Tibial artery (tissue), 4 donors: Measurements from ENCODE around the gene MPO.

Source experiments
- DNase-seq, 2 donors: peaks; one replicate each; pipeline ENCODE4 v3.0.0-alpha.2; 2019
- H3K27ac ChIP-seq, 2 donors: fragments of 200-600 bp; sonication (generic) in 1 of 2; 1 replicate in 1 of 2; 2 replicates in 1 of 2; pipeline ENCODE4 v1.5.1; 2018 to 2019; ENCODE audit warnings: mild to moderate bottlenecking in 1 of 2
- H3K27me3 ChIP-seq, 2 donors: fragments of 200-600 bp; sonication (generic) in 1 of 2; one replicate each; pipeline versions ENCODE4 v1.5.1 to v1.6.0; 2016 to 2019
- H3K36me3 ChIP-seq, 3 donors: fragments of 200-600 bp; sonication (generic) in 2 of 3; one replicate each; pipeline ENCODE4 v1.5.1; 2016 to 2019; ENCODE audit warnings: mild to moderate bottlenecking in 2 of 3
- H3K4me1 ChIP-seq, 4 donors: fragments of 200-600 bp; sonication (generic) in 2 of 4; 1 replicate in 3 of 4; 2 replicates in 1 of 4; pipeline ENCODE4 v1.5.1; 2016 to 2019
- H3K4me3 ChIP-seq, 2 donors: fragments of 200-600 bp; sonication (generic) in 1 of 2; 1 replicate in 1 of 2; 2 replicates in 1 of 2; pipeline ENCODE4 v1.5.1; 2018 to 2019; ENCODE audit warnings: mild to moderate bottlenecking in 2 of 2
- H3K9me3 ChIP-seq, 3 donors: fragments of 200-600 bp; sonication (generic) in 1 of 3; one replicate each; pipeline ENCODE4 v1.5.1; 2016 to 2019
- intact Hi-C: fragments of 100-400 bp; cut with DNase I; formaldehyde crosslinking; loops from one replicate; pipeline ENCODE4 v1.15.0; 2023; ENCODE audit warnings: low total_unique reads
- TF ChIP-seq, protein P1 (sequence below), 2 experiments: fragments of 200-600 bp in 1 of 2; fragments of 450-650 bp in 1 of 2; IDR thresholded peaks; one replicate each; pipeline ENCODE4 v1.5.1; 2017 to 2019; ENCODE audit warnings: antibody characterized with exemption in 2 of 2, mild to moderate bottlenecking in 1 of 2, moderate library complexity in 1 of 2

MPO gene

GRCh38 chr17:58285422-58285810 is 4.7 kb upstream of the MPO start:
- Histone ChIP-seq H3K4me1 (no peaks in the 10 kb centered on the region), H3K27me3 (peaks cover 0 to 19% of the 10 kb centered on the region in 2 donors), H3K9me3 (no peaks in the 10 kb centered on the region), H3K36me3 (no peaks in the 10 kb centered on the region), H3K27ac (no peak overlapping the region), H3K4me3 (no peak overlapping the region)
- DNase-seq, result peak in 1 of 2 donors; percentile 5
- TF ChIP-seq, protein P1, sequence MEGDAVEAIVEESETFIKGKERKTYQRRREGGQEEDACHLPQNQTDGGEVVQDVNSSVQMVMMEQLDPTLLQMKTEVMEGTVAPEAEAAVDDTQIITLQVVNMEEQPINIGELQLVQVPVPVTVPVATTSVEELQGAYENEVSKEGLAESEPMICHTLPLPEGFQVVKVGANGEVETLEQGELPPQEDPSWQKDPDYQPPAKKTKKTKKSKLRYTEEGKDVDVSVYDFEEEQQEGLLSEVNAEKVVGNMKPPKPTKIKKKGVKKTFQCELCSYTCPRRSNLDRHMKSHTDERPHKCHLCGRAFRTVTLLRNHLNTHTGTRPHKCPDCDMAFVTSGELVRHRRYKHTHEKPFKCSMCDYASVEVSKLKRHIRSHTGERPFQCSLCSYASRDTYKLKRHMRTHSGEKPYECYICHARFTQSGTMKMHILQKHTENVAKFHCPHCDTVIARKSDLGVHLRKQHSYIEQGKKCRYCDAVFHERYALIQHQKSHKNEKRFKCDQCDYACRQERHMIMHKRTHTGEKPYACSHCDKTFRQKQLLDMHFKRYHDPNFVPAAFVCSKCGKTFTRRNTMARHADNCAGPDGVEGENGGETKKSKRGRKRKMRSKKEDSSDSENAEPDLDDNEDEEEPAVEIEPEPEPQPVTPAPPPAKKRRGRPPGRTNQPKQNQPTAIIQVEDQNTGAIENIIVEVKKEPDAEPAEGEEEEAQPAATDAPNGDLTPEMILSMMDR (IDR thresholded peaks at IDR 0.05), result no peak
- intact Hi-C loops, result no loop called here

- no peak overlapping the region for H3K27ac ChIP-seq
- peaks cover 0 to 24% of the 10 kb centered on the region in 2 donors for H3K27me3 ChIP-seq
- no peaks in the 10 kb centered on the region for H3K4me1 ChIP-seq
- H3K9me3 ChIP-seq, result no peaks in the 10 kb centered on the region
- intact Hi-C loops, result no loop called here
- TF ChIP-seq, protein P1 (IDR thresholded peaks at IDR 0.05), result no peak
- H3K36me3 ChIP-seq, result no peaks in the 10 kb centered on the region
- H3K4me3 ChIP-seq, result no peak overlapping the region
- DNase-seq, result no peak
These were observed 4.1 kb upstream of the MPO start for GRCh38 chr17:58284613-58285421.

GRCh38 chr17:58283674-58284612 is 3.2 kb upstream of the MPO start:
- intact Hi-C loops, result no loop called here
- Histone ChIP-seq H3K4me3 (no peak overlapping the region), H3K36me3 (no peaks in the 10 kb centered on the region), H3K4me1 (peaks cover 0 to 6% (median 4%) of the 10 kb centered on the region in 4 donors), H3K9me3 (no peaks in the 10 kb centered on the region), H3K27ac (no peak overlapping the region), H3K27me3 (peaks cover 0 to 31% of the 10 kb centered on the region in 2 donors)
- TF ChIP-seq, protein P1 (IDR thresholded peaks at IDR 0.05), result no peak
- peak in 1 of 2 donors; percentile 14 for DNase-seq

GRCh38 chr17:58282442-58282841 is 1.7 kb upstream of the MPO start:
- Histone ChIP-seq H3K27ac (no peak overlapping the region), H3K9me3 (no peaks in the 10 kb centered on the region), H3K27me3 (peaks cover 0 to 27% of the 10 kb centered on the region in 2 donors), H3K36me3 (no peaks in the 10 kb centered on the region), H3K4me1 (peaks cover 0 to 12% (median 7%) of the 10 kb centered on the region in 4 donors), H3K4me3 (no peak overlapping the region)
- DNase-seq, result no peak
- TF ChIP-seq, protein P1 (IDR thresholded peaks at IDR 0.05), result no peak
- intact Hi-C loops, result no loop called here

DNA sequence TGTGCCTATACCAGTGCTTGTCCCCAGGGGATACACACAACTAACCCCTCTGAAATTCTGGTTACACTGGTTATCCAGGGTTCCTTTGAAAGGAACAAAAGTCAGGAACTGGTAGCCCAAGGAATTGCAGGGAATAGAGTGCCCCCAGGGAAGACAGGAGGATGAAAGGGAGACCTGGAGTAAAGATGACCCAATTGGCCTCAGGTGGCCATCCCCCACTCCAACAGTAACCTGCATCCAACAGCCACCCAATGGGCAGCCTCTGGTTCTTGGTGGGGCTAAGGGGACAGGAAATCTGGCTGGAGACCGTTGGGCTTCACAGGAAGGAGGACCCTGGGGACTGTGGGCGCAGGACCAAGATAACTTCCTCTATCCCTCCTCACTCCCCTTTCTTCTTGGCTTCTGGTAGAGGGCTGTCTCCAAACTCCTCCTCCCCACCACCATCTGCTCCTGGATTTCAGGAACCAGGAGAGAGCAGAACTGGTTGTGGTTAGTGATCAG is 826 bp upstream of the MPO start:
- H3K4me1 ChIP-seq, result peaks cover 0 to 12% (median 7%) of the 10 kb centered on the region in 4 donors
- H3K4me3 ChIP-seq, result no peak overlapping the region
- H3K27ac ChIP-seq, result no peak overlapping the region
- no peaks in the 10 kb centered on the region for H3K9me3 ChIP-seq
- intact Hi-C loops, result no loop called here
- peaks cover 0 to 27% of the 10 kb centered on the region in 2 donors for H3K27me3 ChIP-seq
- DNase-seq, result peak in 1 of 2 donors; percentile 13
- no peaks in the 10 kb centered on the region for H3K36me3 ChIP-seq
- TF ChIP-seq, protein P1 (IDR thresholded peaks at IDR 0.05), result no peak
